GM12878 (cell line): ENCODE measurements around the gene INIP. TPM values are rescaled to one million over a fixed set of nuclear protein-coding genes. Genes with fewer than 3 reads are reported as not detected.
"Not testable (repeated sequence)": the region's sequence is repeated elsewhere in the genome, so short reads cannot be mapped to it uniquely, and the experiment has no call there.

ENCODE experiments used
- ATAC-seq: fragments of 200-7000 bp; cut with Tn5 transposase; 3 replicates; pipeline ENCODE4 v1.9.1; 2020; ENCODE audit warnings: mild to moderate bottlenecking, moderate library complexity
- BruUV-seq: library from RNA; stranded (reverse); fragments of 400-500 nt; replicated peaks from 2 replicates; lab custom pipeline; 2021; lab: Mats Ljungman, UMichigan
- CTCF ChIA-PET: fragments of 300-600 bp; sonication (Branson Sonifier 250); formaldehyde crosslinking; extraction: SDS; loops from one replicate; lab custom pipeline; 2021; ENCODE audit warnings: inconsistent platforms; lab: Yijun Ruan, JAX
- POLR2A ChIA-PET: fragments of 350-600 bp; formaldehyde crosslinking; extraction: SDS; loops from one replicate; lab custom pipeline; 2021; ENCODE audit warnings: inconsistent platforms; lab: Charles Lee
- RAD21 ChIA-PET: fragments of 300-600 bp; sonication (Branson Sonifier 250); formaldehyde crosslinking; loops from one replicate; lab custom pipeline; 2023; ENCODE audit warnings: antibody characterized with exemption; ENCODE audit not compliant: unreplicated experiment; lab: Charles Lee
- SMC1A ChIA-PET: fragments of 300-600 bp; sonication (Branson Sonifier 250); formaldehyde crosslinking; loops from one replicate; lab custom pipeline; 2023; ENCODE audit not compliant: unreplicated experiment, uncharacterized antibody; lab: Charles Lee
- DNase-seq: peaks from one replicate; pipeline ENCODE4 v3.0.0-alpha.2; 2011; ENCODE audit warnings: low read depth, low spot score
- FAIRE-seq: peaks from 3 replicates; lab custom pipeline; 2011; peaks lifted over from hg19 to GRCh38; lab: Jason Lieb, UNC
- H2AFZ ChIP-seq: 2 replicates; pipeline ENCODE4 v1.6.0; 2011; ENCODE audit warnings: low read depth, low read length, control low read depth; ENCODE audit not compliant: control insufficient read depth
- H3K27ac ChIP-seq: 2 replicates; pipeline ENCODE4 v1.5.1; 2011; ENCODE audit warnings: control low read depth; ENCODE audit not compliant: control insufficient read depth, insufficient read depth
- H3K27me3 ChIP-seq, 2 experiments: replicated peaks in 1 of 2; 2 replicates each; pipeline versions ENCODE4 v1.6.0 to v1.6.1; 2011; ENCODE audit warnings: low read length in 1 of 2; ENCODE audit not compliant: control insufficient read depth in 2 of 2, insufficient read depth in 2 of 2
- H3K36me3 ChIP-seq, 2 experiments: 2 replicates each; pipeline ENCODE4 v1.5.1; 2011; ENCODE audit warnings: low read length in 1 of 2; ENCODE audit not compliant: control insufficient read depth in 2 of 2, insufficient read depth in 2 of 2
- H3K4me1 ChIP-seq: 2 replicates; pipeline ENCODE4 v1.6.1; 2011; ENCODE audit warnings: mild to moderate bottlenecking, low read length, moderate library complexity, mixed read lengths; ENCODE audit not compliant: control insufficient read depth, insufficient read depth
- H3K4me2 ChIP-seq: 2 replicates; pipeline ENCODE4 v1.6.0; 2011; ENCODE audit warnings: control low read depth; ENCODE audit not compliant: control insufficient read depth, insufficient read depth
- H3K4me3 ChIP-seq: fragments of 200-600 bp; sonication (generic); 2 replicates; pipeline ENCODE4 v1.5.1; 2016
- H3K79me2 ChIP-seq: 2 replicates; pipeline ENCODE4 v1.6.0; 2011; ENCODE audit warnings: low read length; ENCODE audit not compliant: control insufficient read depth, insufficient read depth
- H3K9ac ChIP-seq: 2 replicates; pipeline ENCODE4 v1.8.0; 2011; ENCODE audit warnings: low read length, control low read depth, mixed read lengths; ENCODE audit not compliant: control insufficient read depth, insufficient read depth
- H3K9me3 ChIP-seq: replicated peaks from 3 replicates; pipeline ENCODE4 v1.5.1; 2011; ENCODE audit warnings: mild to moderate bottlenecking, low read length; ENCODE audit not compliant: control insufficient read depth, insufficient read depth
- H4K20me1 ChIP-seq: 2 replicates; pipeline ENCODE4 v1.6.0; 2011; ENCODE audit not compliant: control insufficient read depth, insufficient read depth
- CEBPZ ChIP-seq: fragments of 150-350 bp; IDR thresholded peaks from 2 replicates; pipeline ENCODE4 v1.6.1; 2016; ENCODE audit warnings: low read depth, low read length
- IKZF2 ChIP-seq, 2 experiments: fragments of 450-650 bp; IDR thresholded peaks; 2 replicates each; pipeline ENCODE4 v1.6.1; 2017; ENCODE audit warnings: mild to moderate bottlenecking in 2 of 2, moderate library complexity in 2 of 2
- SUPT20H ChIP-seq: IDR thresholded peaks from 2 replicates; pipeline ENCODE4 v1.6.1; 2011; ENCODE audit warnings: low read depth, mild to moderate bottlenecking, low read length, moderate library complexity, borderline replicate concordance; ENCODE audit not compliant: control insufficient read depth
- WGBS: methylation state at CpG from one replicate; pipeline ENCODE4 v1.1.6; 2016; ENCODE audit warnings: low lambda C conversion rate; ENCODE audit not compliant: insufficient replicate concordance, insufficient coverage; ENCODE audit errors: missing lambda C conversion rate; 5-methylcytosine and 5-hydroxymethylcytosine counted together
- in situ Hi-C: fragments of 300-500 bp; cut with MboI; formaldehyde crosslinking; loops from 9 replicates; pipeline ENCODE4 v1.14.3; 2018; ENCODE audit warnings: mixed read lengths
- intact Hi-C: fragments of 100-400 bp; cut with micrococcal nuclease; formaldehyde crosslinking; loops from one replicate; pipeline ENCODE4 v1.14.2; 2022; ENCODE audit not compliant: unreplicated experiment
- polyA plus RNA-seq, 11 experiments: library from polyadenylated mRNA; depleted of rRNA in 4 of 11; unstranded in 6 of 11; stranded (reverse) in 5 of 11; fragments of >200 nt; fragmentation: Nextera tagmentation in 4 of 11; fragmentation: Illumina TruSeq in 1 of 11; extraction: Ambion mirVana in 4 of 11; extraction: Trizol in 1 of 11; gene quantifications; 1 replicate in 1 of 11; 2 replicates in 10 of 11; pipeline versions ENCODE4 v1.2.1 to v1.2.3, GENCODE V29; 2011 to 2016; ENCODE audit warnings: inconsistent platforms in 2 of 11, missing spikeins in 2 of 11, low read depth in 1 of 11
- total RNA-seq, 4 experiments: library from RNA; depleted of rRNA in 3 of 4; stranded (reverse); fragments of >200 nt in 3 of 4; fragmentation: Illumina TruSeq in 1 of 4; extraction: Trizol in 1 of 4; gene quantifications; 2 replicates each; pipeline versions ENCODE4 v1.2.1 to v1.2.3, GENCODE V29; 2013 to 2021

Gene INIP
- total and polyA plus RNA-seq, 10 of the 15 experiments (the other 5 are each of a cell fraction or from before 2014, with no cell fraction given): 18.9 to 66.5 (median 37.7) TPM

- TF ChIP-seq CEBPZ (no peak), SUPT20H (no peak), IKZF2 (IDR thresholded peaks at IDR 0.05) (no peak)
Measured at GRCh38 chr9:112677040-112677439, 40.9 kb downstream of the INIP start (continued).

DNA sequence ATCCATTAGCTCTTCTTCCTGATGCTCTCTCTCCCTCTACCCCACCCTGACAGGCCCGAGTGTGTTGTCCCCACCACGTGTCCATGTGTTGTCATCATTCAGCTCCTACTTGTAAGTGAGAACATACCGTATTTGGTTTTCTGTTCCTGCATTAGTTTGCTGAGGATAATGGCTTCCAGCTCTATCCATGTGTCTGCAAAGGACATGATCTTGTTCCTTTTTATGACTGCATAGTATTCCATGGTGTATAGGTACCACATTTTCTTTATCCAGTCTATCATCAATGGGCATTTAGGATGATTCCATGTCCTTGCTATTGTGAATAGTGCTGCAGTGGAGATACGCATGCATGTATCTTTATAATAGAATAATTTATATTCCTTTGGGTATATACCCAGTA lies 44.7 kb downstream of the INIP start:
- H3K9ac ChIP-seq, in situ Hi-C loops, RAD21 ChIA-PET, FAIRE-seq, H3K79me2 ChIP-seq, H3K27ac ChIP-seq, H3K4me1 ChIP-seq, SMC1A ChIA-PET, H4K20me1 ChIP-seq, H3K9me3 ChIP-seq, H3K36me3 ChIP-seq, DNase-seq, H3K4me2 ChIP-seq, ATAC-seq, H2AFZ ChIP-seq, H3K27me3 ChIP-seq, POLR2A ChIA-PET, BruUV-seq, CTCF ChIA-PET, H3K4me3 ChIP-seq, intact Hi-C loops: not testable (repeated sequence)
- 39% methylated on average over 4 of the region's 4 CpGs for WGBS
